GM23248 (cell line): ENCODE results near the gene DECR2. TPM values are rescaled to one million over a fixed set of nuclear protein-coding genes. Genes with fewer than 3 reads are reported as not detected.

Source experiments
- DNase-seq: peaks from one replicate; pipeline ENCODE4 v3.0.0-alpha.2; 2015
- H2AFZ ChIP-seq: fragments of 200-600 bp; sonication (generic); 2 replicates; pipeline ENCODE4 v1.6.1; 2016; ENCODE audit warnings: antibody characterized with exemption
- H3F3A ChIP-seq: fragments of 200-600 bp; sonication (generic); 2 replicates; pipeline ENCODE4 v1.6.1; 2016; ENCODE audit warnings: mild to moderate bottlenecking, antibody characterized with exemption, mixed run types; ENCODE audit not compliant: insufficient read depth
- H3K27ac ChIP-seq: fragments of 200-600 bp; sonication (generic); 2 replicates; pipeline ENCODE4 v1.5.1; 2016; ENCODE audit warnings: mild to moderate bottlenecking
- H3K27me3 ChIP-seq: fragments of 200-600 bp; sonication (generic); replicated peaks from 2 replicates; pipeline ENCODE4 v1.6.1; 2016; ENCODE audit warnings: mild to moderate bottlenecking; ENCODE audit not compliant: insufficient read depth
- H3K36me3 ChIP-seq: fragments of 200-600 bp; sonication (generic); 2 replicates; pipeline ENCODE4 v1.6.1; 2016; ENCODE audit warnings: low read depth, mild to moderate bottlenecking
- H3K4me1 ChIP-seq: fragments of 200-600 bp; sonication (generic); 2 replicates; pipeline ENCODE4 v1.6.1; 2016; ENCODE audit warnings: mild to moderate bottlenecking; ENCODE audit not compliant: insufficient read depth
- H3K4me2 ChIP-seq: fragments of 200-600 bp; sonication (generic); one replicate; pipeline ENCODE4 v1.6.1; 2016; ENCODE audit warnings: mild to moderate bottlenecking; ENCODE audit not compliant: unreplicated experiment
- H3K4me3 ChIP-seq: fragments of 200-600 bp; sonication (generic); 2 replicates; pipeline ENCODE4 v1.5.1; 2016; ENCODE audit warnings: mild to moderate bottlenecking
- H3K79me2 ChIP-seq: fragments of 200-600 bp; sonication (generic); 2 replicates; pipeline ENCODE4 v1.6.1; 2016; ENCODE audit warnings: mild to moderate bottlenecking; ENCODE audit not compliant: insufficient read depth
- H3K9ac ChIP-seq: fragments of 200-600 bp; sonication (generic); 2 replicates; pipeline ENCODE4 v1.6.1; 2016; ENCODE audit warnings: mild to moderate bottlenecking
- H3K9me2 ChIP-seq: fragments of 200-600 bp; sonication (generic); 2 replicates; pipeline ENCODE4 v1.6.1; 2016; ENCODE audit warnings: mixed run types, mild to moderate bottlenecking, moderate library complexity; ENCODE audit not compliant: insufficient read depth
- H3K9me3 ChIP-seq: fragments of 200-600 bp; sonication (generic); one replicate; pipeline ENCODE4 v1.6.1; 2017; ENCODE audit warnings: low read depth
- H4K20me1 ChIP-seq: fragments of 200-600 bp; sonication (generic); 2 replicates; pipeline ENCODE4 v1.6.0; 2016; ENCODE audit not compliant: insufficient read depth
- EZH2 ChIP-seq: fragments of 200-600 bp; sonication (generic); IDR thresholded peaks from 2 replicates; pipeline ENCODE4 v1.6.1; 2018; ENCODE audit warnings: antibody characterized with exemption, mild to moderate bottlenecking; ENCODE audit not compliant: insufficient read depth, poor library complexity, severe bottlenecking
- EZH2phosphoT487 ChIP-seq: fragments of 200-600 bp; sonication (generic); IDR thresholded peaks from 2 replicates; pipeline ENCODE4 v1.6.1; 2018; ENCODE audit warnings: antibody characterized with exemption, moderate library complexity, mild to moderate bottlenecking, low read depth; ENCODE audit not compliant: insufficient read depth
- WGBS, 2 experiments: methylation state at CpG; one replicate each; pipeline ENCODE4 v1.1.6; 2015 to 2017; ENCODE audit warnings: low lambda C conversion rate in 2 of 2, low coverage in 1 of 2; ENCODE audit errors: missing lambda C conversion rate in 2 of 2; 5-methylcytosine and 5-hydroxymethylcytosine counted together
- in situ Hi-C: fragments of 300-500 bp; cut with MboI; formaldehyde crosslinking; loops from 2 replicates; pipeline ENCODE4 v1.15.0; 2020
- polyA plus RNA-seq: library from polyadenylated mRNA; unstranded; fragments of >200 nt; fragmentation: Nextera tagmentation; extraction: Ambion mirVana; gene quantifications from 2 replicates; pipeline ENCODE4 v1.2.1, GENCODE V29; 2016
- total RNA-seq: library from RNA; depleted of rRNA; stranded (reverse); fragments of >200 nt; shearing (Covaris generic); gene quantifications from 2 replicates; pipeline ENCODE4 v1.2.3, GENCODE V29; 2014

Gene DECR2
- total and polyA plus RNA-seq, 2 experiments from 2014 or later, result 7.8 to 26.1 TPM

DNA sequence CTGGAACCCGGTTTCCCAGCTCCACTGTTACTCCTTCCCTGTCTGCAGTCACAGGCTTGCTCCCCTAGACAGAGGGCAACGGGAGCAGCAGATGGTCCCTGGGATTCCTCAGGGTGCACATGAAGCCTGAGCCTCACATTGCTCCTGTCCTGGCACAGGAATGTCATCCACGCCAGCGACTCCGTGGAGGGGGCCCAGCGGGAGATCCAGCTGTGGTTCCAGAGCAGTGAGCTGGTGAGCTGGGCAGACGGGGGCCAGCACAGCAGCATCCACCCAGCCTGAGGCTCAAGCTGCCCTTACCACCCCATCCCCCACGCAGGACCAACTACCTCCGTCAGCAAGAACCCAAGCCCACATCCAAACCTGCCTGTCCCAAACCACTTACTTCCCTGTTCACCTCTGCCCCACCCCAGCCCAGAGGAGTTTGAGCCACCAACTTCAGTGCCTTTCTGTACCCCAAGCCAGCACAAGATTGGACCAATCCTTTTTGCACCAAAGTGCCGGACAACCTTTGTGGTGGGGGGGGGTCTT lies 1.6 kb upstream of the DECR2 start:
- H3K9me2 ChIP-seq, result no peaks in the 10 kb centered on the region
- H3K79me2 ChIP-seq, result peaks cover 30% of the 10 kb centered on the region
- no peaks in the 10 kb centered on the region for H3K36me3 ChIP-seq
- no peaks in the 10 kb centered on the region for H3K27me3 ChIP-seq
- peak overlapping the region; percentile 91 for H3K9ac ChIP-seq
- WGBS, 2 experiments, result 86% methylated on average over 10 of the region's 10 CpGs
- peak overlapping the region; percentile 68 for H3K27ac ChIP-seq
- no peaks in the 10 kb centered on the region for H3K9me3 ChIP-seq
- H4K20me1 ChIP-seq, result no peaks in the 10 kb centered on the region
- in situ Hi-C loops, result no loop called here
- peak overlapping the region; percentile 84 for H3K4me3 ChIP-seq
- H3F3A ChIP-seq, result peaks cover 14% of the 10 kb centered on the region
- H2AFZ ChIP-seq, result peak overlapping the region; percentile 69; the same call in 1 of the 2 replicates
- DNase-seq, result no peak
- H3K4me2 ChIP-seq, result peak overlapping the region; percentile 90
- H3K4me1 ChIP-seq, result peaks cover 9% of the 10 kb centered on the region; the same call in 1 of the 2 replicates
- no peak for TF ChIP-seq EZH2phosphoT487
- no peak for TF ChIP-seq EZH2

GRCh38 chr16:404971-405486 lies 3.3 kb downstream of the DECR2 start:
- Histone ChIP-seq H3K36me3 (no peaks in the 10 kb centered on the region), H3K4me3 (no peak overlapping the region), H3K27ac (no peak overlapping the region), H3K27me3 (no peaks in the 10 kb centered on the region), H3K4me2 (no peak overlapping the region), H3K9me3 (no peaks in the 10 kb centered on the region), H4K20me1 (no peaks in the 10 kb centered on the region), H3K4me1 (peaks cover 4% of the 10 kb centered on the region; the same call in 1 of the 2 replicates), H3K9me2 (no peaks in the 10 kb centered on the region), H3F3A (peaks cover 4% of the 10 kb centered on the region; the same call in 1 of the 2 replicates), H2AFZ (no peak overlapping the region), H3K9ac (no peak overlapping the region), H3K79me2 (peaks cover 20% of the 10 kb centered on the region)
- in situ Hi-C loops, result no loop called here
- WGBS, 2 experiments, result 82 to 84% methylated on average over 12 of the region's 12 CpGs
- DNase-seq, result no peak
- TF ChIP-seq EZH2phosphoT487, result no peak
- TF ChIP-seq EZH2, result no peak

- Histone ChIP-seq H3K27me3 (no peaks in the 10 kb centered on the region), H2AFZ (no peak overlapping the region), H4K20me1 (no peaks in the 10 kb centered on the region), H3F3A (no peaks in the 10 kb centered on the region), H3K4me1 (no peaks in the 10 kb centered on the region), H3K9ac (no peak overlapping the region), H3K9me2 (no peaks in the 10 kb centered on the region), H3K36me3 (no peaks in the 10 kb centered on the region), H3K79me2 (peaks cover 12% of the 10 kb centered on the region), H3K9me3 (no peaks in the 10 kb centered on the region), H3K4me2 (no peak overlapping the region), H3K4me3 (no peak overlapping the region), H3K27ac (no peak overlapping the region)
- no peak for DNase-seq
- TF ChIP-seq EZH2phosphoT487 (no peak), EZH2 (no peak)
- WGBS, 2 experiments, result 91 to 95% methylated on average over 23 to 27 of the region's 27 CpGs
- in situ Hi-C loops, result no loop called here
These were observed 4.1 kb downstream of the DECR2 start for GRCh38 chr16:405548-406506.

DNA sequence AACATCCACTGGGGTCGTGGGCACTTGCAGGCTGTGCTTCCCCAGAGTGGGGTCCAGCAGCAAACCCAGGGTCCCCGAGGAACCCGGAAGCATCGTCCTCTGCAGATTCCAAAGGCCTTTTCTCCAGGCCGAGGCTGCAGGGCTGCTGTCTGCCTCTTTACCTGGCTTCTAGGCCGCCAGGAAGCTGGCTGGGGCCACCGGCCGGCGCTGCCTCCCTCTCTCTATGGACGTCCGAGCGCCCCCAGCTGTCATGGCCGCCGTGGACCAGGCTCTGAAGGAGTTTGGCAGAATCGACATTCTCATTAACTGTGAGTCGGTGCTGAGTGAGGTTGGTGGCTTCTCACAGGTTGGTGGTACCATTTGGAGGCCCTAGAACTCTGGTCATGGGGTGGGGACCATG lies 5.6 kb downstream of the DECR2 start:
- no peak for TF ChIP-seq EZH2phosphoT487
- TF ChIP-seq EZH2, result no peak
- WGBS, 2 experiments, result 83 to 85% methylated on average over 14 to 16 of the region's 16 CpGs

More for the DNA sequence above, 5.6 kb downstream of the DECR2 start:
- Histone ChIP-seq H3K9me3 (no peaks in the 10 kb centered on the region), H3K36me3 (no peaks in the 10 kb centered on the region), H3K4me1 (no peaks in the 10 kb centered on the region), H3K4me2 (no peak overlapping the region), H3K27ac (no peak overlapping the region), H3K9me2 (no peaks in the 10 kb centered on the region), H3K79me2 (peaks cover 10% of the 10 kb centered on the region), H3K27me3 (no peaks in the 10 kb centered on the region), H3F3A (no peaks in the 10 kb centered on the region), H3K4me3 (no peak overlapping the region), H3K9ac (no peak overlapping the region), H4K20me1 (no peaks in the 10 kb centered on the region), H2AFZ (no peak overlapping the region)
- no peak for DNase-seq
- in situ Hi-C loops, result no loop called here
